ENCODE measurements around the gene ROBO4.

ROBO4 gene

DNA sequence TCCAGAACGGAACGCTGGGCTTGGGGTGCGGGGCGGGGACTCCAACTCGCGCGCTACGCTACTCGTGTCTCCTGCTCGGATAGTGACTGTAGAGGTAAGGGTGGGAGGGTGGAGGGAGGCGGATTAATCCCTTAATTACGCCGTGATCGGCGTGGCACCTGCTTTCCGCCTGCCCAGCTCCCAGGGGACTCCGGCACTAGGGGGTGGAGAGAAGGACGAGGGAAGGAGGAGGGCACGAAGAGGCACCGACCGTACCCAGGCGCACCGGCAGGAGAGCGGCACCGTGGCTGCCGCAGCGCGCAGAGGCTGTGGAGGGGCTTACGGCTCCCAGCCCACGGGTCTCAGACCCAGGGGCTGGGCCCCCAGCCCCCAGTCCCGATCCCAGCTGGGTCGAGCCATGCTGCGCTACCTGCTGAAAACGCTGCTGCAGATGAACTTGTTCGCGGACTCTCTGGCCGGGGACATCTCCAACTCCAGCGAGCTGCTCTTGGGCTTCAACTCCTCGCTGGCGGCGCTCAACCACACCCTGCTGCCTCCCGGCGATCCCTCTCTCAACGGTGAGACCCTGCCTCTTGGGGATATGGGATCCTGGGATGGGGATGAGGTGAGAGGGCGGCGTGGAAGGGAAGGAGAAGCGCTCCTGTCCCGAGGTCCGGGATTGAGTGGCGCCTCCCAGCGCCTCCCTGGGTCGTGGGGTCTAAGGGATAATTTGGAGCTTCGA, 32.3 kb downstream of the ROBO4 start, which contains the start of gene ROBO3:
TSS of gene ROBO3 (plus strand) at position 252 of the 721 bp plus-strand sequence. CDS start at position 398, 146 bp downstream.
- no peak for DNase-seq (ENCODE audit: low read depth)
- peak within 1 kb of the TSS; percentile 23 for H3K4me3 ChIP-seq (ENCODE audit: control insufficient read depth, low read depth, low read length)
- TF ChIP-seq, protein P1, sequence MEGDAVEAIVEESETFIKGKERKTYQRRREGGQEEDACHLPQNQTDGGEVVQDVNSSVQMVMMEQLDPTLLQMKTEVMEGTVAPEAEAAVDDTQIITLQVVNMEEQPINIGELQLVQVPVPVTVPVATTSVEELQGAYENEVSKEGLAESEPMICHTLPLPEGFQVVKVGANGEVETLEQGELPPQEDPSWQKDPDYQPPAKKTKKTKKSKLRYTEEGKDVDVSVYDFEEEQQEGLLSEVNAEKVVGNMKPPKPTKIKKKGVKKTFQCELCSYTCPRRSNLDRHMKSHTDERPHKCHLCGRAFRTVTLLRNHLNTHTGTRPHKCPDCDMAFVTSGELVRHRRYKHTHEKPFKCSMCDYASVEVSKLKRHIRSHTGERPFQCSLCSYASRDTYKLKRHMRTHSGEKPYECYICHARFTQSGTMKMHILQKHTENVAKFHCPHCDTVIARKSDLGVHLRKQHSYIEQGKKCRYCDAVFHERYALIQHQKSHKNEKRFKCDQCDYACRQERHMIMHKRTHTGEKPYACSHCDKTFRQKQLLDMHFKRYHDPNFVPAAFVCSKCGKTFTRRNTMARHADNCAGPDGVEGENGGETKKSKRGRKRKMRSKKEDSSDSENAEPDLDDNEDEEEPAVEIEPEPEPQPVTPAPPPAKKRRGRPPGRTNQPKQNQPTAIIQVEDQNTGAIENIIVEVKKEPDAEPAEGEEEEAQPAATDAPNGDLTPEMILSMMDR (conservative IDR thresholded peaks at IDR 0.05; ENCODE audit: control insufficient read depth, insufficient read depth, low read depth, low read length): no peak

GRCh38 chr11:124864892-124865180, 32.8 kb downstream of the ROBO4 start:
- TF ChIP-seq, protein P1 (conservative IDR thresholded peaks at IDR 0.05; ENCODE audit: control insufficient read depth, insufficient read depth, low read depth, low read length): no peak
- no peak overlapping the region for H3K4me3 ChIP-seq (ENCODE audit: control insufficient read depth, low read depth, low read length)
- DNase-seq (ENCODE audit: low read depth): no peak

DNA sequence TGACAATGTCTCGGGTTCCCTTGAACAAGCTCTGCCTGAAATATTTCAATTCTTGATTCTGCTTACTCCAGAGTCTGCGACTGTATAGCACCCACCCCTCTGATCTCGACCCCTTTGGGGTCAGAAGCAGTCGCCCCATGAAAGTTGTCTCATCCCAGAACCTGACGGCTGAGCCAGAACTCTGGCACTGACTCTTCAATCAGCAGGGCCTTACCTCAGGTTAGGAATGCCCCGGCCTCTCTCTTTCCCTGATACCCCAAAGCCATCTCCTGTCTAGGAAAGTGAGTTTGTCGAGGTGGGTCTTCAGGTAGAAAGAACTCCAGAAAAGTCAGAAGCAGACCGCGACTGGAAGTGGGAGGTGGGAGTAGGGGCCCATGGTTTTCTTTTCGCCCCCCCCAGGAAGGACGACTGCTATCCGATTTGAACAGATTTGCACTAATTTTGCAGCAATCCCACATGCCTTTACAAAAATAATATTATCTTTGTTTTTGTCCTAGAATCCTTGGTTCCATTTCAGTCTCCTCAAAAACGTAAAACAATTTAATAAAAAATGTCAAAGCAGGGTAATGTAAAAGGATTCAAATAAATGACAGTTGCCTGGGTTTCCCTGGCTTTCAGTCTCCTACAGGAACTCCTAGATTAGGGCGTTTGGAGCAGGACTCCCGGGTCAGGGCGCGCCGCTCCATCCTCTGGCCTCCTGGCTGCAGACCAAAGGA, 33.3 kb downstream of the ROBO4 start:
- no peak for DNase-seq (ENCODE audit: low read depth)
- H3K4me3 ChIP-seq (ENCODE audit: control insufficient read depth, low read depth, low read length): no peak overlapping the region
- TF ChIP-seq, protein P1 (conservative IDR thresholded peaks at IDR 0.05; ENCODE audit: control insufficient read depth, insufficient read depth, low read depth, low read length): no peak

DNA sequence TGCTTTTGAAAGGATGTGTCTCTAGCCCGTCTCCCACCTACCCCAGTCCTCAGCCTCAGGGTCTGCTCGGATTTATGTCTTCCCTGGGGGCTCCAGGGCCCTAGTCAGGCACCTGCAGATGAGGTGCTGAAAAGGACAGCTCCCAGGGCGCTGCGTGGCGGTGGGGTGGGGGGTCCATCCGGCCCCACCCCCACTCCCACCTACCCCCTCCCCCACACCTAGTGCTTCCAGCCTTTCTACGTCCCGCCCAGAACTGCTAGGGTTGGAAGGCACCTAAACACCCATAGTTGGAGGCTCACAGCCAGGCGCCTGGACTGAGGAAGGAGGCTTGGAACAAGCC, 33.9 kb downstream of the ROBO4 start:
- TF ChIP-seq, protein P1 (conservative IDR thresholded peaks at IDR 0.05; ENCODE audit: control insufficient read depth, insufficient read depth, low read depth, low read length): no peak
- no peak for DNase-seq (ENCODE audit: low read depth)
- no peak overlapping the region for H3K4me3 ChIP-seq (ENCODE audit: control insufficient read depth, low read depth, low read length)

- TF ChIP-seq, protein P1 (conservative IDR thresholded peaks at IDR 0.05; ENCODE audit: control insufficient read depth, insufficient read depth, low read depth, low read length): no peak
- peak overlapping the region; percentile 4 for H3K4me3 ChIP-seq (ENCODE audit: control insufficient read depth, low read depth, low read length)
- DNase-seq (ENCODE audit: low read depth): peak; percentile 45
Observed at GRCh38 chr11:124863137-124863825, 34.4 kb downstream of the ROBO4 start.

GRCh38 chr11:124861670-124862069, 36.0 kb downstream of the ROBO4 start:
- TF ChIP-seq, protein P1 (conservative IDR thresholded peaks at IDR 0.05; ENCODE audit: control insufficient read depth, insufficient read depth, low read depth, low read length): no peak
- DNase-seq (ENCODE audit: low read depth): no peak
- H3K4me3 ChIP-seq (ENCODE audit: control insufficient read depth, low read depth, low read length): no peak overlapping the region

Data from fibroblast of mammary gland (primary cell).